D721Med (cell line): ENCODE measurements around the gene ZNF43.
A peak's percentile ranks its signal among the peaks of the same experiment; 100 is the strongest.
"Not testable (repeated sequence)": the region's sequence is repeated elsewhere in the genome, so short reads cannot be mapped to it uniquely, and the experiment has no call there.

Source experiments
- DNase-seq: peaks from one replicate; pipeline ENCODE4 v3.0.0; 2011; ENCODE audit warnings: low spot score; ENCODE audit not compliant: insufficient read length
- FAIRE-seq: peaks from 2 replicates; lab custom pipeline; 2011; peaks lifted over from hg19 to GRCh38; lab: Jason Lieb, UNC
- CTCF ChIP-seq: IDR thresholded peaks from 2 replicates; pipeline ENCODE4 v1.5.1; 2012; ENCODE audit warnings: mild to moderate bottlenecking, control low read depth; ENCODE audit not compliant: insufficient read depth; ENCODE audit errors: missing control alignments

The ZNF43 gene

GRCh38 chr19:21789466-21790085 is 46.4 kb downstream of the ZNF43 start:
- no peak for TF ChIP-seq CTCF
- DNase-seq (no peak), FAIRE-seq (no peak)

- FAIRE-seq (no peak), DNase-seq (no peak)
- no peak for TF ChIP-seq CTCF
Measured at GRCh38 chr19:21786936-21787335, 49.0 kb downstream of the ZNF43 start.

GRCh38 chr19:21775792-21776191 is 60.2 kb downstream of the ZNF43 start:
- not testable (repeated sequence) for FAIRE-seq, DNase-seq

- no peak for TF ChIP-seq CTCF
- DNase-seq (peak; percentile 47), FAIRE-seq (no peak)
Measured at GRCh38 chr19:21767065-21767800, 68.7 kb downstream of the ZNF43 start, which contains the start of gene ZNF100. Gene ZNF100, minus strand, starts transcription at chr19:21767579. Its CDS starts 150 bp downstream, at chr19:21767429.

- not testable (repeated sequence) for FAIRE-seq, DNase-seq
Measured at GRCh38 chr19:21766705-21767064, 69.3 kb downstream of the ZNF43 start.

- DNase-seq (no peak), FAIRE-seq (no peak)
Measured at GRCh38 chr19:21765151-21765550, 70.8 kb downstream of the ZNF43 start.

GRCh38 chr19:21761547-21761946 is 74.4 kb downstream of the ZNF43 start:
- FAIRE-seq, DNase-seq: not testable (repeated sequence)

More at GRCh38 chr19:21765151-21765550, 70.8 kb downstream of the ZNF43 start:
- TF ChIP-seq CTCF, result no peak

GRCh38 chr19:21758296-21758695 is 77.7 kb downstream of the ZNF43 start:
- FAIRE-seq, result no peak
- TF ChIP-seq CTCF, result no peak
- DNase-seq, result no peak

GRCh38 chr19:21755555-21755954 is 80.4 kb downstream of the ZNF43 start:
- not testable (repeated sequence) for DNase-seq, FAIRE-seq
